KOPT-K1 (cell line): Measurements from ENCODE around the gene MMP21.

Source experiments
- H3K27ac ChIP-seq: fragments of 200-600 bp; sonication (generic); 2 replicates; pipeline ENCODE4 v1.5.1; 2016; ENCODE audit warnings: antibody characterized with exemption, mild to moderate bottlenecking, low read depth, low read length; ENCODE audit not compliant: poor library complexity, severe bottlenecking
- H3K36me3 ChIP-seq: fragments of 200-600 bp; sonication (generic); 2 replicates; pipeline ENCODE4 v1.5.1; 2017; ENCODE audit warnings: antibody characterized with exemption, mild to moderate bottlenecking, low read length, moderate library complexity; ENCODE audit not compliant: insufficient read depth
- H3K9me3 ChIP-seq: fragments of 200-600 bp; sonication (generic); 2 replicates; pipeline ENCODE4 v1.5.1; 2017; ENCODE audit warnings: antibody characterized with exemption, low read length, mild to moderate bottlenecking; ENCODE audit not compliant: insufficient read depth, poor library complexity, severe bottlenecking

MMP21 gene

DNA sequence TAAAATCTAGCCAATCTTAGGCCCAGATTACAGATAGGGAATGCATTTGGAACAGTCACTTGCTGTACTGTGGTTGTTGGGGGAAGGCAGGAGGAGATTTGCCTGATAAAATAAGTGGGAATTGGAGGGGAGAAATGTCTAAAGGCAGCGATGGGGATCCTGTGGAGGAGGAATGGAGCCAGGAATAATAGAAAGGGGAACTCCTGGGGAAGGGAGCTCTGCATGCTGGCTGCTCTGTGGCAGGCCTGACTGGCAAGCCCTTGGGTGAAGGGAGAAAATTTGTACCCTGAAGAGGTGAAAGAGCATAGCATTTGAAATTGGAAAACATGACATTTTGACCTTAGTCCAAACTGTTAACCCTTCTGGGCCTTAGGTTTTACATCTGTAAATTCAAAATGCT lies 13.7 kb downstream of the MMP21 start:
- Histone ChIP-seq H3K36me3 (peaks cover 100% of the 10 kb centered on the region), H3K27ac (no peak overlapping the region), H3K9me3 (no peaks in the 10 kb centered on the region)

DNA sequence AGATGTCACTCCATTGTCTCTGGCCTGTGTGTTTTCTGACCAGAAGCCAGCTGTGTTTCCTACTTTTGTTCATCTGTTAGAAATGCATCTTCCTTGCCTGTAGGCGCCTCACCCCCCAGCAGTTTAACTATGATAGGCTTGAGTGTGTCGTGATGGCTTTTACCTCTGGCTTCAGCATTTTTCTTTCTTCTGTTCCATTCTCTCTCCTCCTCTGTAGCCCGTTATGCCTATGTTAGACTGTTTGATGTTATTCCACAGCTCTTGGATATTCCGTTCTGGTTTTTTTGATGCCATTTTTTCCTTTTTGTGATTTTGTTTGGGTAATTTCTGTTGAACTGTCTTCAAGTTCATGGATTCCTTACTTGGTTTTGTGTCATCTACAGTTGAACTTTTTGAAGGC lies 17.9 kb downstream of the MMP21 start:
- Histone ChIP-seq H3K9me3 (no peaks in the 10 kb centered on the region), H3K27ac (no peak overlapping the region), H3K36me3 (peaks cover 99% of the 10 kb centered on the region)

DNA sequence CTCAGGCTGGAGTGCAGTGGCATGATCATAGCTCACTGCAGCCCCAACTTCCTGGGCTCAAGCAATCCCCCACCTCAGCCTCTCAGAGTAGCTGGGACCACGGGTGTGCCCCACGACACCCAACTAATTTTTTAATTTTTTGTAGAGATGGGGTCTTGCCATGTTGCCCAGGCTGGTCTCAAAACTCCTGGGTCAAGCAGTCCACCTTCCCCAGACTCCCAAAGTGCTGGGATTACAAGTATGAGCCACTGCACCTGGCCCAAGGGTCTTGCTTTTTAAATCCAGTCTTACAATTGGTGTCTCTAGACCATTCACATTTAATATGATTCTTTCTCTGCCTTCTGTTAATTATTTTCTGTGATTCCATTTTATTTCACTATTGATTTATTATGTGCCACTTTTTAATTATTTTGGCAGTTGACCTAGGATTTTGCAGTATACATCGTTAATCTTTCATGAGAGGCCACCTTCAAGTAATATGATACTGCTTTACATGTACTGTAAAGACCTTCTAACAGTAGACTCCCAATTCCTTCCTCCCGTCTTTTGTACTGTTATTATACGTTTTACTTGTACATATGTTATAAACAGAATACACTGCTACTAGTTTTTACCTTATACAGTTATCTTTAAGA lies 18.7 kb downstream of the MMP21 start:
- no peaks in the 10 kb centered on the region for H3K9me3 ChIP-seq
- H3K36me3 ChIP-seq: peaks cover 99% of the 10 kb centered on the region
- no peak overlapping the region for H3K27ac ChIP-seq

DNA sequence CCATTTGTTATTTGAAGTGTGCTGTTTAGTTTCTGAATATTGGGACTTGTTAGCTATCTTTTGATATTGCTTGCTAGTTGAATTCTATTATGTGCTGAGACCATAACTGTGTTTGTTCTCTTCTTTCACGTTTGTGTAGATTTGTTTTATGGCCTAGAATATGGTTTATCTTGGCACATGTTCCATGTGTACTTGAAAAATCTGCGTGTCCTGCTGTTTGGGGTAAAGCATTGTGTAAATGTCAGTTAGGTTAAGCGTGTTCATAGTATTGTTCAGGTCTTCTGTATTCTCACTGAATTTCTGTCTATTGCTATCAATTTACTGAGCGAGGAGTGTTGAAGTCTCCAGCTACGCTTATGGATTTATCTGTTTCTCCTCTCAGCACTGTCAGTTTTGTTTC lies 19.4 kb downstream of the MMP21 start:
- H3K27ac ChIP-seq: no peak overlapping the region
- no peaks in the 10 kb centered on the region for H3K9me3 ChIP-seq
- H3K36me3 ChIP-seq: peaks cover 99% of the 10 kb centered on the region

DNA sequence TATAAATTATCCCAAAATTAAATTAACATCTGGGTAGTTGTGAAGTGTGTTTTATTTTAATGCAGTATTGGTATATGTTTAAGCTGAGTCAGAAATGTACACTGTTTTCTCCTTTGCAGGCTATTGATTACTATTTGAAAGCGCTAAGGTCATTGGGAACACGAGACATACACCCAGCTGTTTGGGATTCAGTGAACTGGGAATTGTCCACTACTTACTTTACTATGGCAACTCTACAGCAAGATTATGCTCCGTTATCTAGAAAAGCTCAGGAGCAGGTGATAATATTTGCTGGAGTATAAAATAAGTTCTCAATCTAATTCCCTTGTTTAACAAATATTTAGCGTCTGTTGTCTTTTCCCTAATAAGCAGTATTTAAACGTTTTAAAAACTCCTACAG lies 28.2 kb downstream of the MMP21 start:
- no peaks in the 10 kb centered on the region for H3K9me3 ChIP-seq
- H3K36me3 ChIP-seq: peaks cover 100% of the 10 kb centered on the region
- H3K27ac ChIP-seq: no peak overlapping the region

DNA sequence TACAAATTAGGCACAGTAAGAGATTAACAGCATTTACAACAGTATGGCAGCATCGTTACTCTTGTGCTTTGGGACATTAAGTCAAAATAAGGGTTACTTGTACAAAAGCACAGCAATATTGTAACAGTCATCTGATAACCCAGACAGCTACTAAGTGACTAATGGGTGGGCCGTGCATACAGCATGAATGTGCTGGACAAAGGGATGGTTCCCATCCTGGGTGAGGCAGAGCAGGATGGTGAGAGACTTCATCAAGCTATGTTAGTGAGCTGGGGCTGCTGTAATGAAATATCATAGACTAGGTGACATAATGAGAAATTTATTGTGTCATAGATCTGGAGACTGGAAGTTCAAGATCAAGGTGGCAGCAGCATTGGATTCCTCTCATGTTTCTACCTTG lies 30.7 kb downstream of the MMP21 start:
- Histone ChIP-seq H3K36me3 (peaks cover 99% of the 10 kb centered on the region), H3K27ac (no peak overlapping the region), H3K9me3 (no peaks in the 10 kb centered on the region)

DNA sequence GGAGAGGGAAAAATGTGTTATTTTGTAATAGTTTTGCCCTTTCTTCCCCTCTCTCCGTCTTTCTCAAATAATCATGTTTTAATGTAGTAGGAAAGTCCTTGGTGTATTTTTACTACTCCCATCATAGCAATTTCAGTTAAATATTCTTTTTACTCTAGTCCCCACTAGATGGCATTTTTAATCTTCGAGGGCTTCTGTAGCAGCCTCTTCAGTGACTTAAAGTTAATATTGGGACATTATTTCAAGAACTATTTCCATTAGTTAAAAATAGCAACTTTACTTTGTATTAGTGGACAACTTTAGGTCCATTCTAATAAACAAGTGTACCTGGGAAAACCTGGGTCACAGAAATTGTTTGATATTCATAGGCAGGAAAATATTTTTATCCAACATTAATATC lies 33.2 kb downstream of the MMP21 start:
- no peaks in the 10 kb centered on the region for H3K9me3 ChIP-seq
- no peak overlapping the region for H3K27ac ChIP-seq
- peaks cover 99% of the 10 kb centered on the region for H3K36me3 ChIP-seq

DNA sequence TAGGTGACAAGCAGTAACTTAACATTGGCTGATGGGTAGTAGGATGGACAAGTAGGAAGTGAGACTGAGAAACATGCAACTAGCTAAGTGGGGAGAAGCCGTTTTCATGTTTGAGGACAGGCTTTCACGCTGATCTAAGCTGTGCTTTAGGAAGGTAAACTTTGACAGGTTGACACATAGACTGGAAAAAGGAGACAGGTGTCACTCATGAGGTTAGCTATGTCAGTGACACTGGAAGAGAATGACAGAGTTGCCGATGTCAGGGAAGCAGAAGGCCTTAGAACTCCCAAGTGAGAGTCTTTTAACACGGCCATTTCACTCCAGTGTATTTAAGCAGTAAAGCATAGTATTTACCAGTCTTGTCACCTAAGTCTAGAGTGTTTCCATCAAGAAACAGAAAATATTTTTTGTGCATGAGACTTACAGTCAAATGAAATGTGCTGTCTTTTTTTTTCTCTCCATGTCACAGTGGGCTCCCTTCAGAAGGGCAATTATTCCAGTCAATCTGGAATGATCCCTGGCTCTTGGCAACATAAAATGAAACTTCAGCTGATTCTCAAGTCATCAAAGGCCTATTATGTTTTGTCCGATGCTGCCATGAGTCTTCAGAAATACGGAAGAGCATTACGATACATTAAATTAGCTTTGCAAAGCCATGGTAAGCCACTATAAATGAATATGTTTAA lies 35.5 kb downstream of the MMP21 start:
- H3K27ac ChIP-seq: no peak overlapping the region
- H3K36me3 ChIP-seq: peaks cover 99% of the 10 kb centered on the region
- H3K9me3 ChIP-seq: no peaks in the 10 kb centered on the region

DNA sequence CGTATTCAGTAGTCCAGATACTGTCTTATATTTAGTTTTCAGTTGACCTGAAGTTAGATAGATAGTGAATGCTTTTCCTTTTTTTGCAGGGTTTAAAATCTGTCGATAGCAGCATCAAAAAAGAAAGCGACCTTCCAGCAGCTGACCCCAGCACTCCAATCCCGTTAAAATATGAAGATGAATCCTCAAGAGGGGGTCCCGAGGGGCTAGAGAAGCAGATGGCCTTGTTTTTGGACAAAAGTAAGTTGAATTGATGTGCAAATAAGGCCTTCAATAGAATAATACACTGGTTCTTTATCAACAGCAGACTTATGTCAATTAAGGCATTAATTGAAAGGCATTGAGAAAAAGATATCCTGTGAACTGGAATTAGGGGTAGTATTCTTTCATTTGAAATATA lies 37.4 kb downstream of the MMP21 start:
- Histone ChIP-seq H3K9me3 (no peaks in the 10 kb centered on the region), H3K27ac (no peak overlapping the region), H3K36me3 (peaks cover 99% of the 10 kb centered on the region)

DNA sequence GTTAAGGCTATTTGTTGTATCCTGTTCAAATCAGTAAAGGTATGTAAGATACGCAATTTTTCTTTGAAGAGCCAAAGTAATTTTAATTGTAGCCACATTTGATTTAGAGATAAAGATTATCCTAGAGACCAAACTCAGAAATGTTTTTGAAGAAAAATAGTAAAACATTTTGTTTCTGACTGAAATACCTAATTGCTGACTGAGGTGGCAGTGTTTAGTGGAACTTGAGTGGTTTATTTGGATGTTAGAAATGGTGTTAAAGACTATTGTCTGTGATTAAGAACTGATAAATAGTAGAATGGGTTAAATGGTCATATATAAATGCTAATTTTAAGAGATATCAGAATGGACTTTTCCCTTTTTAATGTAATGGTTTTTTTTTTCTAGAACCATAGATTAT lies 40.8 kb downstream of the MMP21 start:
- Histone ChIP-seq H3K27ac (no peak overlapping the region), H3K36me3 (peaks cover 100% of the 10 kb centered on the region), H3K9me3 (no peaks in the 10 kb centered on the region)

DNA sequence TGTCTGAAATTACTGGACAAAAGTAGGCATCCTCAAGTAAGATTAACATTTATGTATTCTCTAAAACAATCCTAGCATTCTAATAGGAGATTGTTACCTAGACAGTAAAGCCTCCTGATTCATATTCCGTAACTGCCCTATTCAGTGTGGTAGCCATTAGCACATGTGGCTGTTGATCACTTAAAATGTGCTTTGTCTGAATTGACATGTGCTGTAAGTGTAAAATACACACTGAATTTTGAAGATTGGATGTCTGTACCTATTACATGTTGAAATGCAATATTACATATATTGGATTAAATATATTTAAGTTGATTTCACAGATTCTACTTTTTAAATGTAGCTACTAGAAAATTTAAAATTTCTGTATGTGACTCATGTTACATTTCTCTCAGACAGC lies 41.5 kb downstream of the MMP21 start:
- Histone ChIP-seq H3K36me3 (peaks cover 100% of the 10 kb centered on the region), H3K27ac (no peak overlapping the region), H3K9me3 (no peaks in the 10 kb centered on the region)

DNA sequence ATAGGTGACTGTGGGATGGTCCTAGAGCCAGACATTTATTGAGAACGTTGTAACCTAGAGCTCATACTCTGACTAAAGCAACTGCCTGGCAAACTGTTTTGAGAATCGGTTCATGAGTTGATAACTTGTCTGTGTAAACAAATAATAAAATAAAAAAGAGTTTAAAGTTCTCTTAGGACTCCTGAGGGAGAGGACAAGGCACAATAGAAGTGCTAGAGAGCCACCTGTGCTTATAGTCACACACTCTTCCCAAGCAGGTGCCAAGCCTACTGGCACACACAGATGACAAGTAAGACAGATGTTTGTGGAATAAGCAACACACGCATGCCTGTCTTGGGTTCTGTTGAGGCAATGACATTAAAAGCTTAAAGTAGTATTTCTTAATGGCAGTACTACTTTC lies 48.2 kb downstream of the MMP21 start:
- H3K9me3 ChIP-seq: no peaks in the 10 kb centered on the region
- no peak overlapping the region for H3K27ac ChIP-seq
- peaks cover 99% of the 10 kb centered on the region for H3K36me3 ChIP-seq

DNA sequence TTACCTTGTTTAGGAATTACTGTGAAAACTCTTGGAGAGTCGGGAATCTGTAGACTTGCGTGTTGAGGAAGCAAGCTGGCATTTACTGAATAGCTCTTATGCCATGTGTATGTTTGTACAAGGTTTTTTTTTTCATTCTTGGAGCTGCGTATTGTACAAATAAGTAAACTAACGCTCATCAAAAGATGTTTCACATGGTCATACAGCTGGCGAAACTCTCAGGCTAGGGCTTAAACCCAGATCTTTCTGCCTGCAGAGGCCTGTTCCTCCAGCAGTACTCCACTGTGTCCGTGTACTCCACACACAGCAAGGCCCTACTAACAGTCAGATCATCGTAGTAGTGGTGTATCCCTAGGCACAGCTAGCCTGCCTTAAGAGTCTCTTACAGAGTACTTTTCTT lies 48.7 kb downstream of the MMP21 start:
- no peaks in the 10 kb centered on the region for H3K9me3 ChIP-seq
- H3K27ac ChIP-seq: no peak overlapping the region
- peaks cover 99% of the 10 kb centered on the region for H3K36me3 ChIP-seq

DNA sequence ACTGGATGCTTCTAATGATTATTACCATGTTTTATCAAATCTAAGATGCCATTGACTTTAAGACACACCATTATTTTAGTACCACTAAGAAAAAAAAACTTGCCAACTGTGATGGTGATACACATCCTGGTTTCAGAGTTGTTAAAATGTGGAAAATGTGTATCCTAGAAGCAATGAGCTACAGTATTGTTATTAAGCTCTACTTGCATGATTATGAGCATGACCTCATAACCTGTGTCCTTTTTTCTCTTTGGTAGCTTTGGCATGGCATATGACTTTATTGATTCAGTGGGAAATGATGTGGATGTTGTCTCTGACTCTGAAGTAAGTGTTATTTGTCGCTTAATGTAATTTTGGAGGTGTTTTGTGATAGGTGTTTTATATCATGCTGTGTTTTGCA lies 52.8 kb downstream of the MMP21 start:
- peaks cover 70% of the 10 kb centered on the region for H3K36me3 ChIP-seq
- no peaks in the 10 kb centered on the region for H3K9me3 ChIP-seq
- H3K27ac ChIP-seq: no peak overlapping the region

DNA sequence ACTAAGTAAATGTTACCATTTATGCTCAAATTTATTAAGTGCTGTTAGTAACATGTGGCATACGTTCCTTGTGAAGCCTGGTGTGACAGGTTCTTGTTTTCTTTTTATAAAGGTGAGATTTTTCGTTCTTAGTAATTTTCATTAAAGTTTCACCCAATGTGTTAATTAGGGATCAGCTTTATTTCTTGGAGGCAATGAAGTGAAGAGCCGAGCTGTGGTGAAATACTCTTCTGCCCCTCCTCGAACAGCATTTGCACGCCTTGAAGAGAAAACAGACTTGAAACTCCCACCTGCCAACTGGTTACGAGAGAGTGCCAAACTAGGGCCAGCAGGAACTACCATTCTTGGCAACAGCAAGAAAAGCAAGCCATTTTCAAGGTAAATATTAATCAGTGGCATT lies 54.6 kb downstream of the MMP21 start:
- Histone ChIP-seq H3K27ac (no peak overlapping the region), H3K36me3 (peaks cover 52% of the 10 kb centered on the region), H3K9me3 (no peaks in the 10 kb centered on the region)

DNA sequence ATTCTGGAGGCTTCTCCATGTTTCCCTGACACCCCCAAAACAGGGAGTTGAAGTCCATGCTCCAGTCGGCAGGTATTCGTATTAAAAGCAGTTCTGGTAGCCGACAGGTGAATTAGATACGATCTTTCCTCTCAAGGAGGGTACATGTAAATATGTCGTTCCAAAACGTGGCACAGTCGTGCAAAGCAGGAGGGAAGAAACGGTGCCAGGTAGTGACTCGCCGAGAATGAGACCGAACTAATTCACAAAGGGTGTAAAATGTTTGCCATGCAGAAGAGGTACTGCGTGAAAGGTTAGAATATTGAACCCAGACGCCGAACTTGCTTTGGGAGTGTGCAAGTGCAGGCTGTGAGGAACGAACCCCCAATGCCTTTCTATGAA lies 55.6 kb downstream of the MMP21 start:
- no peaks in the 10 kb centered on the region for H3K9me3 ChIP-seq
- peak overlapping the region; percentile 85 for H3K27ac ChIP-seq
- H3K36me3 ChIP-seq: peaks cover 41% of the 10 kb centered on the region
